Left renal pelvis (tissue), 4 donors: ENCODE data around the gene TRERF1. TPM values are rescaled to one million over a fixed set of nuclear protein-coding genes. Genes with fewer than 3 reads are reported as not detected.

Experiments
- DNase-seq, 4 donors: peaks; one replicate each; pipeline ENCODE4 v3.0.0-alpha.2; 2013; ENCODE audit warnings: low read depth in 4 of 4, low spot score in 3 of 4
- polyA plus RNA-seq, 4 donors: library from polyadenylated mRNA; unstranded; fragments of 120-200 nt; gene quantifications; one replicate each; pipeline ENCODE4 v1.2.1, GENCODE V29; 2013; ENCODE audit not compliant: insufficient read length in 4 of 4

Gene TRERF1
- polyA plus RNA-seq, 4 donors: 13.0 to 18.6 (median 16.5) TPM

- no peak for DNase-seq
Observed at GRCh38 chr6:42315991-42316970, 135.4 kb downstream of the TRERF1 start.

DNA sequence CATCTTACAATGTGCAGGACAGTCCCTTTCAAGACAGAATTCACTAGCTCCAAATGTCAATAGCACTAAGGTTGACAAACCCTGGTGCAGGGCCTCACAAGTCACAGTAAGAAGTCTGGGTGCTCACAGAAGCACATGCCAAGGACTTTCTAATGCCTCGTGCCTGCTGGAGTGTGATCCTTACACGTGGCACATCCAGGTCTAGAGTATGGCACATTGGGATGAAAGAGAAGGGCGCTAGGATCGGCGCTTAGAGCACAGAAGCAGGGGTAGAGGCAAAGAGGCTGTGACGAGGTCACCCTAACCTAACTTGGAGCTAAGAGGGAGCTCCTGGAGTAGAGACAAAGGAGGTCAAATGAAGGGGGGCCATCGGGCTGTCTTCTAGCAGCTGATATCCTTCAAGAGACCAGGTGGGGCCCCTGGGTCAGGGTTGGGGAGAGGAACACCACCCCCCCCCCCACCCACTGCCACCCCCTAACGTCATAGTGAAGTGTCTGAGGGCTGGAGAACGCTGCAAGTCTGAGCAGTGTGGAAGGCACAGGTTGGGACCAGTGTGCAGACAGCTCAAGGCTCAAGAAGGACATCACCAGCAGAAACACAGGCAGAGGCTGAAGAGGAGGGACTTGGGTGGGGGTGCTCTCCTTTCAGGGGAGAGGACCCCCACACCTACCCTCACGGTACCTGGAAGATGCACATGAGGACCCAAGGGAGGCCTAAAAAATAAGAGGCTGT is 136.3 kb downstream of the TRERF1 start:
- DNase-seq: no peak

- no peak for DNase-seq
Observed at GRCh38 chr6:42314571-42315258, 137.0 kb downstream of the TRERF1 start.

GRCh38 chr6:42313941-42314570 is 137.7 kb downstream of the TRERF1 start:
- DNase-seq: no peak

DNA sequence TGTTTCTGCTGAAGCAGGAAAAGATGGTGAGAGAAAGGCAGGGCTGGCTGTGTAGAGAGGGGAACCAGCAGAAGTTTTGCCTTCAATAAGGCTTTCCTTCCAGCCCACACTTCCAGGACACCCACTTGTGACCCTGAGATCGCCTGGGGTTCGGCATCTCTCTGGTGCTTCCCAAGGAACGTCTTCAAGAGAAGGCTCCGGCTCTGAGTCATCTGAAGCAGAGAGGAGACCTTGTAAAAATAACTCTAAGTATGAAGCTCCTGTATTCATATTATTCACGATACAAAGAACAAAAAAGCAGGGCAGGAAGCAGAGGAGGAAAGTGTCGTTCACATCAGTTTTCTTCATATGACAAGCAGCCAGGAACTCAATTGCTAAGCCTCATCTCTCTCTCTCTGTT is 138.7 kb downstream of the TRERF1 start:
- no peak for DNase-seq

DNA sequence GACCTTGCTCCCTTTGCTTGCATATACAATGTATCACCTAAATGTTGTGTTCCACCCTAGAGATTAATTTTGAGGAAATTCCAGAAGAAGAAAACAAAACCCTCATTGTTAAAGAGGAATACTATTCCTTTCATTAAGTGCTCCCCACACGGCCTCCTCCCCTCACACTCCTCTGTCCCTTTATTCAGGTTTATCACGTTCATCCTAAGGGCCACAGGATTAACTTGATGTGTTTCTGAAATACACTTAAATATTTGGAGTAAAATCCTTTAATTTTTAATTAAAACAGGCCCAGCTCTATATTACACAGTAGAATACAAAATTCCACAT is 144.6 kb downstream of the TRERF1 start:
- DNase-seq: no peak

- DNase-seq: no peak
Observed at GRCh38 chr6:42306439-42307140, 145.1 kb downstream of the TRERF1 start.

DNA sequence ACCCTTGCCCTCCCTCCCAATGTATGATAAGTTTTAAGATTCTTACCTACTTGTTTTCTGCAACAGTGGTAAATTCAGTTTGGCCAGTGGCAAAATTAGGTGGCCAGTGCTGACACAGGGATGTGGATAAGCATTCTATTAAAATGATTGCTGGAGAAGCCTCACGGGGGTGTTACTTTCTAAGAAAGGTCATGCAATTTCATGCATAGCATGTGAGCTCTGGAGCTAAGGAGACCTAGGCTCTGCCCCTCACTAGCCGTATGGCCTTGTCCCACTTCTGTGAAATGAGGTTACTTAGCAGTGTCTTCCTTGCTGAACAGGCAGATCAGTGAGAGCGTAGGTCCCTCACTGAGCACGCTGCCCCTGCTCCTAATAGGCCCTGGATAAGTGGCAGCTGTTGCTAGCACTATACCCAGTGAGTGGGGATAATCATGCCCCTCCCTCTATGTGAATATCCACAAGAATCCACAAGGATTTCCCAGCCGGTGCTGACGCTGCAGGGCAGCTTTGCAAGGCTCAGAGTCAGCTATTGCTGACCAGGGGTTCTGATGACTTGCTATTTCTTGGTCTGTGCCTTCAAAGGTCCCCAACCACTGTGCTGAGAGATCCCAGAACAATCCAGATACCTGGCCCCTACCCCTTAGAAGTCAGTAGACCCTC is 147.5 kb downstream of the TRERF1 start:
- no peak for DNase-seq

- DNase-seq: no peak
Observed at GRCh38 chr6:42302411-42302810, 149.3 kb downstream of the TRERF1 start.

GRCh38 chr6:42301986-42302385 is 149.7 kb downstream of the TRERF1 start:
- no peak for DNase-seq

- DNase-seq: no peak
Observed at GRCh38 chr6:42300701-42301100, 151.0 kb downstream of the TRERF1 start.

DNA sequence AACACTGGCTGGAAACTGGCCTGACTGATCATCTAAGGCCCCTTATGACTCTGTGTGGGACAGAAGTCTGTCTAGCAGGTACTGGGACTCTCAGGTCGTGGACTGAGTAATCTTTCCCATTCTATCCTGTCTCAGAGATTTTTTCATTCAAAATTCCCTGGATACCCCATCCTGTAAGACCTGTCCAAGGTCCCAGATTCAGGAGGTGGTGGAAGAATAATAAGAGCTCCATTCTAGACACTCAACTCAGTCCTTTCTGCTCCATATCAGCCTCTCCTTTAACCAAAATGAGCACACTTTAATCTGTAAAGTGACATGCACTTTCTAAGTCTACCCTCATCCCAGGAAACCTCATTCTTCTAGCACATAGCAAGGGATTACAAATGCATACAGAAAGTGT is 151.5 kb downstream of the TRERF1 start:
- no peak for DNase-seq

- no peak for DNase-seq
Observed at GRCh38 chr6:42297661-42298060, 154.1 kb downstream of the TRERF1 start.

DNA sequence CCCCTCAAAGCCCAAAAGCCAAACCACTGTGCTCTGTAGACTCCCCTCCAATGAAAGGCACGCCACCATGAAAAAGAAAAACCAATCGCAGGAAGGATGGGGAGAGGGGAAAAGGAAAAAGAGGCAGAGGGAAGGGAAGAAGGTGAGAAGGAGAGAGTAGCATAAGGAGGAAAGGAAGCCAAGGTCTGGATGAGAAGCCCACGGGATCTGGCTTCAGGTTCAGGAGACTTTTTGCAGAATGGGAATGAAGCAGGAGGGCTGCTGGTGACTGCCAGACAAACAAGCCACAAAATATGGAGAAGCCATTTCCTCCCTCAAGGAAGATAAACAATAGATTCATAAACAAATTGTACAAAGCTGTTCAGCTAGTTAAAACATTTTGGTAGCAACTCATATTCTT is 155.1 kb downstream of the TRERF1 start:
- DNase-seq: no peak

DNA sequence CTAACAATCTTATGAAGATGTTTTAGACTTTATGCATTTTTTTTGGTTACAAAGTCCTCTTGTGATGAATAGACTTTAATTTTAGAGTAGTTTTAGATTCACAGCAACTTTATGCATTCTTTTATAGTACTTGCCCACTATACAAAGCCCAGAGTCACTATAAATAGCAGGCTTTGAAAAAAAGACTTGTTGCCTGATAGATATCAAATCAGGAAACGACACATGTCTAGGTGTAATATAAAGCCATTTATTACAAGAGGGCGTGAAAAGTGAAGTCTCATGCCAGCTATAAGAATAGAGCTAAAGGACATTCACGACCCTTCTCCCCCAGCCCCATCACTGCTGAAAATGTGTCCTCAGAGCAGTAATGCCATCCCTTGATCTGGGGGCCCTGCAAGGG is 156.0 kb downstream of the TRERF1 start:
- no peak for DNase-seq

GRCh38 chr6:42295181-42295580 is 156.5 kb downstream of the TRERF1 start:
- no peak for DNase-seq

DNA sequence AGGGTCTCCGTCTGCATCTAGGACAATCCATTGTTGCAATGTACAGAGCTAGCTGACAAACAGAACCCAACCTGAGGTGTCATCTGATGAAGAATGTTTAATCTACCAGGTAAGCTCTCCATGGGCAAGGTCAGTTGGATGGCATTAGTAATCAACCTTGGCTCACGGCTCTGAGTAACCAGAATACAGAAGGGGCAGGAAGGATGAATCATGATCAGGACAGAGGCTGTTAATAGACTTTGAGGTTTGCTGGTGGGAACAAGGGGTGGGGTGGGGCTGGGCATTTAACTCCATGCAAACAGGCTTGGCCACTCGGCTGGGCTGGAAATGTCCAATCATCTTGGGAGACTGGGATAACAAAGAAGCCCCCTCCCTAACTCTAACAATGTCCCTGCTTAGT is 157.0 kb downstream of the TRERF1 start:
- no peak for DNase-seq

DNA sequence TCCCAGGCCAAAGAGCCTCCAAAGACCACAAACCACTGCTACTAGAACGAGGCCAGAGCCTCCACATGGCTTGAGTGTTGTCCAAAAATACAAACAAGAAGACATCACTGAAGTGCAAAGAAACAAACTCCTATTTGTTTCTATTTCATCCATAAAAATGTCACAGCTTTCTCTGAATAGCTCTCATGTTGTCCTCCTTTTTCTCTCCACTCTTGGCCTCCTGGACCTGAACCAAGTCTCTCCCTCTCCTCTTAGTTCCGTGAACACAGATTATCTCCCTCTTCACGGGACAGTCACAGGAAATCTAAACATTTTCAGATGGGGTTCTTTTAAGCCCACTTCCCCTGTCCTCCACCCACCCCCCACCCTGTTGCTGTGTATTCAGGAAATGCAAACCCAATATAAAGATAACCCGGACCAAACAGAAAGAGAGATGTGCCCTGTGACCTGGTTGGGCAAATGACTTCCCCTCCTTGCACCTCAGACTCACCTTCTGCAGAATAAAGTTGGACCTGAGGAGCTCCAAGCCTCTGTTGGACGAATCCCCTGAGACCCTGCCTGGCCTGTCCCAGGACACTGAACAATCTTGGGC is 158.2 kb downstream of the TRERF1 start:
- no peak for DNase-seq

DNA sequence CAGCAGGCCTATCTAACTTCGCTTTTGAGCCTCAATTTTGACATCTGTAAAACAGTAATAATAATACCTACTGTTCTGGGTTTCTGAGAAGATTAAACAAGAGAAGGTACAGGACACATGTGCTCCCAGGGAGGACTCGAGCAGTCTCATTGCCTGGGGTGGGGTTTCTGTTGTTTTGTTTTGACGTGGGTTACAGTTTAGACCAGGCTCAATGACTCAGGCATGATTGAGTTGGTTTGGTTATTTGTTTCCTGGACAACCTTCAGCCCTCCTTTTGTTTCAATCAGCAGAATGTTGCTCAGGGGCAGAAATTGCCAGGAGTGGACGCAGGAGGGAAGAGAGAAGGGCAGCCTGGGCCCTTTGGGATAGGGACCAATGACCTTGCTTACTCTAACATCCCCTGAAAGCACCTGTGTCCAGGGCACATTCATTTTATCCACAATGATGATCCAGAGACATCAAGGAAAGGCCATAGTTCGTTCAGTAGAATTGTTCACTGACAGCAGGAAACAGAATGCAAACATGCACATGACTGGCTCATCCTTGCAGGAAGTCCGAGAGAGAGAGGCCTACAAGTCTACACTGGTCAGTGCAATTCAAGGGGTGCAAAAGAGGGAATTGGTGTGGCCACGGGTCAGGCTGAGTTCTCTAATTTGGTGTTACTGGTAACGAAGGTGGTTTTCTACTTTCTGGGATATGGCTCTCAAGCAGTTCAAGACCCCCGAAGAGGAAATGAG is 159.6 kb downstream of the TRERF1 start:
- no peak for DNase-seq
